Calu3 (cell line): ENCODE results near the gene ESX1. TPM values are rescaled to one million over a fixed set of nuclear protein-coding genes. Genes with fewer than 3 reads are reported as not detected.
A peak's percentile ranks its signal among the peaks of the same experiment; 100 is the strongest.
"Not testable (repeated sequence)": the region's sequence is repeated elsewhere in the genome, so short reads cannot be mapped to it uniquely, and the experiment has no call there.

Experiments used
- BruUV-seq: library from RNA; stranded (reverse); fragments of 400-500 nt; replicated peaks from 2 replicates; lab custom pipeline; 2021; lab: Mats Ljungman, UMichigan
- CTCF ChIA-PET: fragments of 300-600 bp; sonication (Branson Sonifier 250); formaldehyde crosslinking; loops from one replicate; lab custom pipeline; 2022; ENCODE audit warnings: antibody characterized with exemption; lab: Charles Lee
- DNase-seq: peaks from one replicate; pipeline ENCODE4 v3.0.0; 2022
- H3K27ac Mint-ChIP-seq: one replicate; pipeline ENCODE4 v1.8.0; 2022; ENCODE audit warnings: mixed read lengths; ENCODE audit not compliant: unreplicated experiment
- H3K27me3 Mint-ChIP-seq: one replicate; pipeline ENCODE4 v1.8.0; 2022; ENCODE audit warnings: mixed read lengths; ENCODE audit not compliant: unreplicated experiment
- H3K36me3 Mint-ChIP-seq: one replicate; pipeline ENCODE4 v1.8.0; 2022; ENCODE audit warnings: mild to moderate bottlenecking, moderate library complexity, mixed read lengths; ENCODE audit not compliant: insufficient read depth, unreplicated experiment
- H3K4me1 Mint-ChIP-seq: one replicate; pipeline ENCODE4 v1.8.0; 2022; ENCODE audit warnings: mild to moderate bottlenecking, low read depth, mixed read lengths; ENCODE audit not compliant: unreplicated experiment
- H3K4me3 Mint-ChIP-seq: one replicate; pipeline ENCODE4 v1.8.0; 2022; ENCODE audit warnings: mild to moderate bottlenecking, low read depth, moderate library complexity, mixed read lengths; ENCODE audit not compliant: unreplicated experiment
- H3K9me3 Mint-ChIP-seq: one replicate; pipeline ENCODE4 v1.8.0; 2022; ENCODE audit warnings: low read depth, mixed read lengths; ENCODE audit not compliant: unreplicated experiment
- intact Hi-C: fragments of 100-400 bp; cut with micrococcal nuclease; formaldehyde crosslinking; loops from one replicate; pipeline ENCODE4 v1.10.0; 2022; ENCODE audit not compliant: unreplicated experiment
- total RNA-seq: library from RNA; stranded (reverse); gene quantifications from 2 replicates; pipeline ENCODE4 v1.2.3, GENCODE V29; 2022
- TF ChIP-seq, protein P1 (sequence below): fragments of 200-600 bp; IDR thresholded peaks from one replicate; pipeline ENCODE4 v1.8.0; 2022; ENCODE audit warnings: antibody characterized with exemption; ENCODE audit not compliant: unreplicated experiment

The ESX1 gene
- total RNA-seq, 1 experiment from 2014 or later, result not detected

DNA sequence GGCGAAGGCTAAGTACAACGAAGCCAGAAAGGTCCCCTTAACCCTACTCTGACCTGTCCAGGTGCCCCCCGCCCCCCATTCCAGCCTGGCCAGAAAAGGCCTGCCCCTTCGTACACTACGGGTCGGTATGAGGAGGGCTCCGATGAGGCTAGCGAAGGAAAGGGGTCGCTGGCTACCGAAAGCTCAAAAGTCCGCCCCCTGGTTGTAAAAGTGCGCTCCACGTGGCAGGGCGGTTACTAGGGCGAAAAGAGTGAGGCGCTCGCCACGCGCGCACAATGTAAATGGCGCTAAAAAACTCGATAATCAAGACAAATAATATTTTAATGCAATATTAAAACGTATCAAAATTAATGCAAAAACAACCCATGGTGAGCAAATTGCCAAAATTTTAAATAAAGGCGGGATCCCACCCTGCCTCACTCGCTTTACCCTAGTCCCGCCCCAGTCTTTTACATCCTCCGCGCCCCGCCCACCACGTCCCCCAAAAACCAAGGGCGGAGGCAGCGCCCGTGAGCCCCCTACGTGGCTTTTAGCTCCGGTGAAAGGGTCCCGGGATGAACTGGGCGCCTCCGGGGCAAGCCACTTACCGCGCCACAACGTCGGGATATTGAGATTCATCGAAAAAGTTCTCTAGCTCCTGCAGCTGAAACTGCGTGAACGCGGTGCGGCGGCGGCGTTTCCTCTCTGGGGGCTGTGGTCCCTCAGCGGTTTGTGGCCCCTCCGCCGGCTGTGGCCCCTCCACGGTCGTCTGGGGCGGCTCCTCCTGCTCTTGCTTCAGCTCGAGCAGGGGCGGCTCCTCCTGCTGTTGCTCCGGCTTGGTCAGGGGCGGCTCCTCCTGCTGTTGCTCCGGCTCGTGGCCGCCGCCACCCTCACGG, 929 bp downstream of the ESX1 start:
- Mint-ChIP-seq H3K4me1 (peaks cover 17% of the 10 kb centered on the region), H3K4me3 (peak overlapping the region; percentile 82), H3K27me3 (peaks cover 15% of the 10 kb centered on the region), H3K9me3 (no peaks in the 10 kb centered on the region), H3K36me3 (peaks cover 9% of the 10 kb centered on the region), H3K27ac (no peak overlapping the region)
- intact Hi-C loops, result loop anchor here (5.0 kb wide), 1 partner anchor 57 kb away; no protein-coding TSS in a partner anchor
- DNase-seq, result no peak
- CTCF ChIA-PET, result no interaction called here
- TF ChIP-seq, protein P1, sequence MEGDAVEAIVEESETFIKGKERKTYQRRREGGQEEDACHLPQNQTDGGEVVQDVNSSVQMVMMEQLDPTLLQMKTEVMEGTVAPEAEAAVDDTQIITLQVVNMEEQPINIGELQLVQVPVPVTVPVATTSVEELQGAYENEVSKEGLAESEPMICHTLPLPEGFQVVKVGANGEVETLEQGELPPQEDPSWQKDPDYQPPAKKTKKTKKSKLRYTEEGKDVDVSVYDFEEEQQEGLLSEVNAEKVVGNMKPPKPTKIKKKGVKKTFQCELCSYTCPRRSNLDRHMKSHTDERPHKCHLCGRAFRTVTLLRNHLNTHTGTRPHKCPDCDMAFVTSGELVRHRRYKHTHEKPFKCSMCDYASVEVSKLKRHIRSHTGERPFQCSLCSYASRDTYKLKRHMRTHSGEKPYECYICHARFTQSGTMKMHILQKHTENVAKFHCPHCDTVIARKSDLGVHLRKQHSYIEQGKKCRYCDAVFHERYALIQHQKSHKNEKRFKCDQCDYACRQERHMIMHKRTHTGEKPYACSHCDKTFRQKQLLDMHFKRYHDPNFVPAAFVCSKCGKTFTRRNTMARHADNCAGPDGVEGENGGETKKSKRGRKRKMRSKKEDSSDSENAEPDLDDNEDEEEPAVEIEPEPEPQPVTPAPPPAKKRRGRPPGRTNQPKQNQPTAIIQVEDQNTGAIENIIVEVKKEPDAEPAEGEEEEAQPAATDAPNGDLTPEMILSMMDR, result no peak
- BruUV-seq, result no TSS peak

- H3K27me3 Mint-ChIP-seq, result peaks cover 40% of the 10 kb centered on the region
- H3K27ac Mint-ChIP-seq, result no peak overlapping the region
- H3K4me1 Mint-ChIP-seq, result peaks cover 17% of the 10 kb centered on the region
- intact Hi-C loops, result loop anchor here (5.0 kb wide), 1 partner anchor 53 kb away; no protein-coding TSS in a partner anchor
- TF ChIP-seq, protein P1, result no peak
- no peaks in the 10 kb centered on the region for H3K9me3 Mint-ChIP-seq
- no peak for DNase-seq
- peaks cover 9% of the 10 kb centered on the region for H3K36me3 Mint-ChIP-seq
- BruUV-seq, result no TSS peak
- H3K4me3 Mint-ChIP-seq, result no peak overlapping the region
- CTCF ChIA-PET, result no interaction called here
Measured at GRCh38 chrX:104250470-104250869, 4.3 kb downstream of the ESX1 start.

DNA sequence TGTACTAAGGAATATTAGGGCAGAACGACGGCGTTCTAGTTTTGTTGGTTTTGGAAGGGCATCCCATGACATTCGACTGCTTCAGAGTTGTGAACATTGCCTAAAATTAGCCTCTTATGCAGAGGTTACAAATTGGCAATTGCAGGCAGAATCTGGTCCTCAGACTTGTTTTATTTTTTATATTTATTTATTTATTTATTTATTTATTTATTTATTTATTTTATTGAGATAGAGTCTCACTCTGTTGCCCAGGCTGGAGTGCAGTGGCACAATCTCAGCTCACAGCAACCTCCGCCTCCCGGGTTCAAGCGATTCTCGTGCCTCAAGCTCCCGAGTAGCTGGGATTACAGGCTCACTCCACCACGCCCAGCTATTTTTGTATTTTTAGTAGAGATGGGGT, 24.7 kb downstream of the ESX1 start:
- intact Hi-C loops, H3K4me1 Mint-ChIP-seq, DNase-seq, H3K36me3 Mint-ChIP-seq, BruUV-seq, CTCF ChIA-PET, H3K27ac Mint-ChIP-seq, H3K27me3 Mint-ChIP-seq, H3K9me3 Mint-ChIP-seq, H3K4me3 Mint-ChIP-seq: not testable (repeated sequence)

GRCh38 chrX:104211187-104211586, 43.5 kb downstream of the ESX1 start:
- TF ChIP-seq, protein P1, result no peak
- CTCF ChIA-PET, result no interaction called here
- H3K9me3 Mint-ChIP-seq, result no peaks in the 10 kb centered on the region

GRCh38 chrX:104205548-104205947, 49.2 kb downstream of the ESX1 start:
- DNase-seq, result no peak
- H3K27ac Mint-ChIP-seq, result no peak overlapping the region
- CTCF ChIA-PET, result no interaction called here
- intact Hi-C loops, result no loop called here
- H3K4me1 Mint-ChIP-seq, result no peaks in the 10 kb centered on the region
- H3K9me3 Mint-ChIP-seq, result no peaks in the 10 kb centered on the region
- no peaks in the 10 kb centered on the region for H3K27me3 Mint-ChIP-seq
- TF ChIP-seq, protein P1, result no peak
- no TSS peak for BruUV-seq
- H3K36me3 Mint-ChIP-seq, result no peaks in the 10 kb centered on the region
- no peak overlapping the region for H3K4me3 Mint-ChIP-seq

More at GRCh38 chrX:104211187-104211586, 43.5 kb downstream of the ESX1 start:
- Mint-ChIP-seq H3K4me1 (no peaks in the 10 kb centered on the region), H3K4me3 (no peak overlapping the region), H3K36me3 (no peaks in the 10 kb centered on the region), H3K27me3 (no peaks in the 10 kb centered on the region), H3K27ac (no peak overlapping the region)
- DNase-seq, result no peak
- intact Hi-C loops, result no loop called here
- BruUV-seq, result no TSS peak
